CD4-positive, alpha-beta T cell treated with Interleukin-21 for 1 hour (primary cell): ENCODE measurements around the gene STK10.
A peak's percentile ranks its signal among the peaks of the same experiment; 100 is the strongest.
"Not testable (repeated sequence)": the region's sequence is repeated elsewhere in the genome, so short reads cannot be mapped to it uniquely, and the experiment has no call there.

Experiments used
- DNase-seq: peaks from one replicate; pipeline ENCODE4 v3.0.0-alpha.2; 2020

The STK10 gene

DNA sequence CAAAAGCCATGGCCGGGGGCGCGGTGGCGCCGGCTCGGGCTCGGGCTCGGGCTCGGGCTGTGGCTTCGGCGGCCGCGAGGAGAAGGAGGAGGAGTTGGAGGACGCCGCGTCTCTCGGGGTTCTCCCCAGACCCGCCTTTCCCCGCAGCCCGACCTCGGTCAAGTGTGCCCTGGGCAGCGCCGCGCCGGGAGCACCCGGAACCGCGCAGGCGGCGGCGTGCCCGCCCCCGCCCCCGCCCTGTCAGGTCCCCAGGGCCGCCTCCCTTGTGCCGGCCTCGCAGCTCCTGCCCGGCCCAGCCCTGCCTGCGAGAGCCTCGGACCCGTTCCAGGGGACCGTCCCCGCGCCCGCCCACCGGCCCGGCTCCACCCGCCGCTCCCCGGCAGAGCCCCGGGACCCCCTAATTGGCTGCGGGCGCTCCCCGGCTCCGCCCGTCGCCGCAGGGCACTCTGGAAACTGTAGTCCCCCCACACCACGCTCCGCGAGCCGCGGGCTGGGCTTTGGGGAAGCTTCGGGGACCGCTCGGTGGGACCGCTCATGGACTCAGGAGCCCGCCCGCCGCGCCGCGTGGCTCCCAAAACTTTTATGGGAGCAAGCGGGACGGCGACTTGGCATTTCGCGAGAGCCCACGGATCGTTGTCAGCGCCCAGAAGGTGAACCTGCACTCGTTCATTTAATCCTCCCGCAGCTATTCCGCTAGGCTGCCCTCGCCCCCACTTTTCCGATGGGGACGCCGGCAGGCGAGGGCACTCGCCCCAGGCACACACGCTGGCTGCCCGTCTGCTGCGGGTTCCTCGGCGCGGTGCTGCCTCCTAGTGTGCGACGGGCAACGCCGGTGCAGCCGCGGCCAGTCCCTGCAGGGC is at the start of gene STK10:
TSS of gene STK10 (minus strand) at position 192 of the 860 bp plus-strand sequence. CDS start at position 10, 182 bp downstream.
- peak; percentile 91 for DNase-seq

DNA sequence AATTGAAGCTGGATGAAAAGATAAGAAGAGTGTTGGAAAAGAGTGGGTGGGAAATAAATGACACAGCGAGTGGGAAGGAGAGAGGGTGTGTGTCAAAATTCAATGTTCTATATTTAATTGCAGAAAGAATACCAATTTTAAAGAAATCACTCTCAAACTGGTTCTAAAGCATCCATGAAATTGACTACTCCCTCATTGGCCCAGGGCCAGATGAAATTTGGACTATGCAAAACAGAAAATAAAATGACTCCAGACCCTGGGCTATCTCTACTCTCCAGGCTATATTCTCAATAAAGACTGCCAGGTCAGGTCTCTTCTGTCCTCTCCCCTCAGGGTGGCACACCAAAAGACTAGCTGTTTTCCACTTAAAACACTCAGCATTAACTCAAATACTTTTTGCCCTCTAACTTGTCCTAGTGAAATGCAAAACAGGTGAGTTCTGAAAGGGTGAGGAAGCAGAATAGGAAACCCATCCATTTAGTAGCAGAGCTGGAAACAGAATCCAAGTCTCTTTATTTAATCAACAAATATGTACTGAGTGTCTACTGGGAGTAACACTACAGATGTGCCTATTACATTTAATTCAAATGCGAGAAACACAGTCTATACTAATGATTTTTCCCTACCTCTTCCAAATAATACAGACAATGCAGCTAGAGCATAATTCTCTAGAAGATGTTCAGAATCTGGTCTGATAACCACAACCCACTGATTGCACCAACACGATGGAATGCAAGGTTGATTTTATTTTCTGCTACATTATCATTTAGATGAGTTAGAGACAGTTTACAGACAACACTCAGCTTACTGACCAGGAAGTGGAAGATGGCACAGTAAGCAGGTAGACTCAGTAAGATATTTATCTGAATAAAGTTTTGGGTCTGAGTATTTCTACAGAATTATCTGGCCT is 48.1 kb upstream of the STK10 start:
- no peak for DNase-seq

DNA sequence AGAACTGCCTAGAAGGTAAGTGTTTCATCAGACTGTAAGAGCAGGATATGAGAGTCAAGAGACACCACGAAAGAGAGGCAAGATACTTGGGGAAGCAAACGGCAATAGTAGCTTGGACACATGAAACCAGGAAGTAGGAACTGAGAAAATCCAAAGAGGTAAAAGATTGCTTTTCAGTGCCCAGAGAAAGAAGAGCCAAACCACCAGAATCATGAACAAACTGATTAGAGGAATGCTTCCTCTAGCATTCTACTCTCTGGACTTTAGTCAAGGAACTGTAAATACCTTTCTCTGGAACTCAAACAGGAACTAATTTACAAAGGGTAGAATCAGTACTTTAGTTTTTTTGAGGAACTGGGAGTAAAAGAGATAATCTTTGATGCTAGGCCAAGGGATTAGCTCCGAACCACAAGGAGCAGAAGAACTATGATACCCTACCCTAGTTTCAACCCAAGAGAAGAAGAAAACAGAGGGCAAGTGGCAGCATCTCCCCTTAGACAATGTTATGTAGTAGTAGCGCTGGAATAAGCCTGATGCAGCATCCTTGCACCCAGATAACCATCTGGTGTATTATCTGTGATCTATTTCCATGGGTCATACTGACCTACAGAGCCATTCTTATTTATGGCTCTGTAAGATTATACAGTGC is 47.2 kb upstream of the STK10 start:
- no peak for DNase-seq

DNA sequence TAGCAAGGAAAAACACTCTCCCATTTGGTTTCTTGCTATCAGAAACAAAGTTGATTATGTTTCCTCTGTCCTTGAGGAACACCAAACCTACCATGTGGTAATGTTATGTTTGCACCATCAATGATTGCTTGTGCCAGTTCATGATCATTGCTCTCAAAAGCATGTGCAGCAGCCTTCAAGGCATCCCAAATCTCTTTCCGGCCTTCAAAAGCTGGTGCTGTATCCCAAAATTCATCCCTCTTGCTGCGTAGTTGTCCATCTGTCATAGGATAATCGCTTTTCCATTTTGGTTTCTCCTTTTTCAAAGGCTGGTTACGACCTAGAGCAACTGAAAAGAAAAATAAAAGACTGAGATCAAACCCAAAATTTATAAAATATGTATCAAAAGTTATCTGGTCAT is 46.0 kb upstream of the STK10 start:
- no peak for DNase-seq

DNA sequence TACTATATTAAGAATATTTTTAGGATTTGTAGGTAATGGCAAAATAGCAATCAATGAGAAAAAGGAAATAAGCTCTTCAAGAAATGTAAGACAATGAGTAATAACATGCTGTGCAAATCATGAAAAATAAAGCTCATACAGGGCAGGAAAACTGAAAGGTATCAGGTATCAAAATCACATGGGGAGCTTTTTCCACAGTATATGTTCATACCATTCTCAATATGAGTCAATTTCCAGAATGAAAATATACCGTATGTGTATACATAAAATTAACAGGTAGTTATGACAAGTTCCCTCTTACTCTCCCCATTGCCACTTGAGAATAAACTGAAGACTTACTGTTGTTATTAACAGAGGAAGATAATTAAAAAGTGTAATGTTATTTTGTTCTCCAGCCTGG is 41.9 kb upstream of the STK10 start:
- DNase-seq = no peak

DNA sequence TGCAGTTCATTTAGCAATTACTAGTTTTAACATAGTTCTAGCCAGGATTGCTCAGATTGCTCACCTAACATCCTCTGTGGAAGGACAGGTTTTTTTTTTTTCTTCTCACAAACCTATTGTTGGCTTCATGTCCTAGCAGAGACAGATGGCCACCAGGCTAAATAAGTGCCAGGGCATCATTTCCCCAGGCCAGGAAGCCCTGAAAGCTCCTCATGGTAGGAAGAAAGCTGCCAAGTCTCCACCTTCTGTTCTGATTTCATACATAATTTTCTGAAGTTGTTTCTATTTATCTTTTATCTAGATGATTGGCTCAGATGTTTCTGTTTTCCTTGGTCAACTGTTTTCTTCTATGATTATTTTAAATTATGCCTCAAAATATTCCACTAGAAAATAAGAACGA is 37.0 kb upstream of the STK10 start:
- no peak for DNase-seq

DNA sequence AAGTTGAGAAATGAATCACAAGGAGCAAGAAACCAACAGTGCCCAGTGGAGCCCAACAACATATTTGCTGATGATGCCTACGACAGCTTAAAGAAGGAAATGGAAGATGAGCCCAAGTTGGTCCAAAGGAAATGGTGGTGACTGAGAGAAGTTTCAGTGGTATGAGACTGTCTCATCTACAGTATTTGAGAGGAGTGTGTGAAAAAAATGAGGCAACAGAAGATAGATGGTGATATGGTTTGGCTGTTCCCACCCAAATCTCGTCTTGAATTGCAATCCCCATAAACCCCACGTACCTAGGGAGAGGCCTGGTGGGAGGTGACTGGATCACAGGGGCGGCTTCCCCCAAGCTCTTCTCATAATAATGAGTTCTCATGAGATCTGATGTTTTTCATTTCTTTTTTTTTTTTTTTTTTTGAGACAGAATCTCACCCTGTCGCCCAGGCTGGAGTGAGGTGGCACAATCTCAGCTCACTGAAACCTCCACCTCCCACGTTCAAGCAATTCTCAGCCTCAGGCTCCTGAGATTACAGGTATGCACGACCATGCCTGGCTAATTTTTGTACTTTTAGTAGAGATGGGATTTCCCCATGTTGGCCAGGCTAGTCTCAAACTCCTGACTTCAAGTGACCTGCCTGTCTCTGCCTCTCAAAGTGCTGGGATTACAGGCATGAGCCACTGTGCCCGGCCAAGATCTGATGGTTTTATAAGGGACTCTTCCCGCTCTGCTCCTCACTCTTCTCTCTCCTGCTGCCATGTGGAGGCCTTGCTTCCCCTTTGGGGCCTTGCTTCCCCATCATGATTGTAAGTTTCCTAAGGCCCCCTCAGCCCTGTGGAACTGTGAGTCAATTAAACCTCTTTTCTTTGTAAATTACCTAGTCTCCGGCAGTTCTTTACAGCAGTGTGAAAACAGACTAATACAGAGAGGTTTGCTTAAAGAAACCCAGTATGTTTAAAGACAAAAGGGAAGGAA is 36.2 kb upstream of the STK10 start:
- no peak for DNase-seq

DNA sequence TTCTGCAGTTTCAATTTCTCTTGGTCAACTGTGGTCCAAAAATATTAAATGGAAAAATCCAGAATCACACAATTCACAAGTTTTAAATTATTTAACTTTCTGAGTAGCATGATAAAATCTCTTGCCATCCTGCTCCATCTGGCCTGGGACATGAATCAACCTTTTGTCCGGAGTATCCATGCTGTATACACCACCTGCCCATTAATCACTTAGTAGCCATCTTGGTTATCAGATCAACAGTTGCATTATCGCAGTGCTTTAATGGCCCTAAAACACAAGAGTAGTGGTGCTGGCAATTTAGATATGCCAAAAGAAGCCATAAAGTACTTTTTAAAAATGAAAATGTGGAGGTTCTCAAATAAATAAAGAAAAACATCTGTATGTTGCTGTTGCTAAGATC is 31.3 kb upstream of the STK10 start:
- no peak for DNase-seq

DNA sequence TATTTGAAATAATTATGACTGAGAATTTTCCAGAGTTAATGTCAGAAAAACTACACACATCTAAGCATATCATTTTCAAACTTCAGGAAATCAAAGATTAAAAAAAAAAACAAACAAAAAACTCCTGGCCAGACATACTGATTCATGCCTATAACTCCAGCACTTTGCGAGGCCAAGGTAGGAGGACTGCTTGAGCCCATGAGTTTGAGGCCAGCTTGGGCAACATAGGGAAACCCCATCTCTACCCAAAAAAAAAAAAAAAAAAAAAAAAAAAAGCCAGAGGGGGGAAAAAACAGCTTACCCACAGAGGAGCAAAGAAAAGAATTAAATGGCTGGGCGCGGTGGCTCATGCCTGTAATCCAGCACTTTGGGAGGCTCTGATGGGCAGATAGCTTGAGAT is 28.3 kb upstream of the STK10 start:
- DNase-seq = no peak

DNA sequence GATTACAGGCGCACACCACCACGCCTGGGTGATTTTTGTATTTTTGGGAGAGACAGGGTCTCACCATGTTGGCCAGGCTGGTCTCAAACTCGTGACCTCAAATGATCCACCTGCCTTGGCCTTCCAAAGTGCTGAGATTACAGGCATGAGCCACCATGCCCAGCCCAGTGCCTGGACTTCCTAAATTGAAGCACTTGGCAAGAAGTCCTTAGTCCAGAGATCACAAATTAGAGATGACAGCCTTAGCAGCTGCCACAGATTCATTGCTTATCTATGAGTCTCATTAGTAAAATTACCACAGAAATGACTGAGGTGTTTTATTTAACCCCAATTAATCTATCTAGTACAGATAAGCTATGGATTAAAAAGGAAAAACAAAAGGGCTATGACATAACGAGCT is 25.1 kb upstream of the STK10 start:
- DNase-seq = no peak

DNA sequence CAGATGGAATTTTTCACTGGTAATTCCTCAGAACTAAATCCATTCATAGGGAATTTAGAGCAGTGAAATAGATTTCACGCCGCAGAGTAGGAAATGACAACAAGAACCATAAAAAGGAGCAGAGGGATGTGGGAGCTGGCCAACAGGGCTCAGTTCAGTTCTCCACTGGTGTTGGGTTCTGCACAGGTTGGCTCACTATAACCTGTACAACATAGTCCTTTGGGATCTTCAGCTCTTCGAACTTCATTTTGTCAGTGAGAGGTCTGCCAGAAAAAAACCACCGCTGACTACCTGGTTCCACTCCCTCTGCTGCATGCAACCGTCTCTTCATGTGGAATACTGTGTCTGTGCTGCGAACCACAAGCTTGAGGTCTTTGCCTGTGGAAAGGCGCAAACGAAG is 23.7 kb upstream of the STK10 start:
- DNase-seq = no peak

DNA sequence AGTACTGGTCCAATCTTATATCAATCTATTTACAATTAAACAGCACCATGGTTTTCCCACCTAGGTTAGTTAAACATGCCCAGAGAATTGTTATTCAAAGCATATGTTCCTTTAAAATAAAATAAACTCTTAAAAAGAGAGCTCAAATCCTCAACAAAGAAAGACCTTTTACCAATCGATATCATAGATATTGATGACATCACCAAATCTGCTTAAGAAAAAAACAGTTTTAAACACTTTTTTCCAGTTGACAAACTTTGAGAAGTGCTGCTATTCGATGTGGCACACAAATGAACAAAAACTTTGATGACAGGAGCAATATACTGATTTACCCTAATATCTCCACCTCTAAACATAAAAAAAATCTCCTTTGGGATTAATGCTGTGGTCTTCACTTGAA is 21.7 kb upstream of the STK10 start:
- DNase-seq = no peak

DNA sequence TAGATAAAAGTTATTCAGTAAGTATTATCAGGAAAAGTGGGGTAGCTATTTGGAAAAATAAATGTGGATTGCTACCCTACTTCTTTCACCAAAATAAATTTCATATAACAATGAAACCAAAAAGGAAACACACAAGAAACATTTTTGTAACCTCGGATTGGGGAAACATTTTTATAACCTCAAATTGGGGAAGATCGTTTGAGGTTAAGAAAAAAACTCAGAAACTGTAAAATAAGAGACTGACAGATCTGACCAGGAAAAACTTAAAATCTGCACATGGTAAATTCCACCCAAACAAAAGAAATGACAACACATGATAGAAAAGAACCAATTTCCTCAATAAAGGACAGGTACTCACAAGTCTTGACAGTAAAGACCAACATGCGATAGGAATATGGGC is 19.5 kb upstream of the STK10 start:
- no peak for DNase-seq

DNA sequence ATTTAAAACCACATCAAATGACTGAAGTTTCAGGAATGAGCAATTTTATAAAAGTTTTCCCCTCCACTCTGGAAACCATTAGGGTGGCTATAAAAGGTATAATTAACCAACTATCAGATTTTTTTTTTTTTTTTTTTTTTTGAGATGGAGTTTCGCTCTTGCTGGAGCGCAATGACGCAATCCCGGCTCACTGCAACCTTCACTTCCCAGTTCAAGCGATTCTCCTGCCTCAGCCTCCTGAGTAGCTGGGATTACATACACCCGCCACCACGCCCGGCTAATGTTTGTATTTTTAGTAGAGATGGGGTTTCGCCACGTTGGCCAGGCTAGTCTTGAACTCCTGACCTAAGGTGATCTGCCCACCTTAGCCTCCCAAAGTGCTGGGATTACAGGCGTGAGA is 18.0 kb upstream of the STK10 start:
- not testable (repeated sequence) for DNase-seq

DNA sequence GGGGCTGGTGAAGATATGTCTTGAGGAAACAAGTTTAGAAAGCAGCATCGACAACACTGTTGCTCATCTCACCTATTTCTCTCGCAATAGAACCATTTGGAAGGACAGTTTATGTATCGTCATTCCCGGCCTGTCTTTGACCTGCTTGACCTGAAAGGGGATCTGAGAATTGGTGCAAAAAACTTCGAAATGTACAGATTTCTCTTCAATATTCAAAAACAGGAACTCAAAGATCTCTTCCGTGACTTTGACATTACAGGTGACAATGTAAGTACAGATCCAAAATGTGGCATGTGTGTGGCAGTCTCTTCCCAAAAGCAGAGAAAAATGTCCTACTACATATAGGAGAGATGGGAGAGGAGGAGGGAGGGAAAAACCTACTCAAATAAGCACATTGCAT is 12.5 kb upstream of the STK10 start:
- DNase-seq = no peak

DNA sequence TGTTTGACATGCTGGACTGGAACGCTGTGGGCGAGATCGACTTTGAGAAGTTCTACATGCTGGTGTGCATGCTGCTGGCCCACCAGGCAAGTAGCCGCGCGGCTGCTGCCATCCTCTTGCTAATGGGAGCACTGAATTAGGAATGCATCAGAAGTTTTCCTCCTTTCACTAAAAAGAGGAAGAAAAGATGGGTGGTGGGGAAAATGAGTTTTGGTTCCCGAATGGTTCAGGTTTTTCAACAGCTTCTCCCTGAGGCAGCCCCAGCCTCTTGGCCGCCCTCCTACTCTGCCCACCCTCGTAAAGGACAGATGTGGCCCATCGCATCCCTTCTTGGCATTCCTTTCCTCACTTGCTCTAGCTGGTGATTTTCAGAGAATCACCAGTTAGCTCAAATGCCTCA is 11.4 kb upstream of the STK10 start:
- no peak for DNase-seq

DNA sequence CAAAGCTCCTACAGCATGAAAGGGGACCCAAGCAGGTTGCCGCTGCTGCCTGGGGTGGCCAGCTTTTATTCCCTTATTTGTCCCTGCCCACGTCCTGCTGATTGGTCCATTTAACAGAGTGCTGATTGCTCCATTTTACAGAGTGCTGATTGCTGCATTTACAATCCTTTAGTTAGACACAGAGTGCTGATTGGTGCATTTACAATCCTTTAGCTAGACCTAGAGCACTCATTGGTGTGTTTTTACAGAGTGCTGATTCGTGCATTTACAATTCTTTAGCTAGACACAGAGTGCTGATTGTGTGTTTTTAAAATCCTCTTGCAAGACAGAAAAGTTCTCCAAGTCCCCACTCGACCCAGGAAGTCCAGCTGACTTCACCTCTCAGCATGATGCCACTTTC is 9.8 kb upstream of the STK10 start:
- not testable (repeated sequence) for DNase-seq

DNA sequence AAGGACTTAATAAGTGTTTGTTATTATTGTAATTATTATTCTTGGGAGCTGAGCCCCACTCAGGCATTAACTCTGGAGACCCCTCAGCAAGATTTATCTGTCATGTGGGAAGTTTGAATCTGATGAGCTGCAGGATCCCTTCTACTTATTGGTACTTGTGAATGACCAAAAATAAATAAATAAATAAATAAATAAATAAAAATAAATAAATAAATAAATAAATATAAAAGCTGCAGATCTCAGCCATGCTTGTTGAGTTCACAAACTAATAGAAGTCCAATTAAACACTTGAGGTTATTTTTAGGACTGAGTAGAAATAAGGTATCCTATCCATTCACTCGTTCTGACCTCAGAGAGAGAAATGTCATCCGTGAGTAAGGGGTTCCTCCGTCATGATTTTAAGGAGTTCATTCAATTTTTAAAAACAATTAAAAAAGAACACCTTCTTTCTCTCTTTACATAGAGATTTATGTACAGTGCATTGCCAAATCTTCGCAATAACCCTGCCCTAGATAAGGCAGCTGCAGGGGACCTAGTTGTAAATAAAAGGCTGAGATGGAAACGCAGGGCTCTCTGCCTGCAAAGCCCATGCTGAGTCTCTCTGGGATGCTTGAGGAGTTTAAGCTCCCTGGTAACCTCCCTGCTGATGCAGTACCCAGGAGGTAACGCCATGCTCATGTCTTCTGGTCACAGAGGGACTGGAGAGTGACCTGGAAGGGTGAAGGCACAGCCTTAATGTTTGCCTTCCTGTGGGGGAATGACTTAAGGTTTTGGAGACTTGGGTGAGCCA is 7.2 kb upstream of the STK10 start:
- no peak for DNase-seq

DNA sequence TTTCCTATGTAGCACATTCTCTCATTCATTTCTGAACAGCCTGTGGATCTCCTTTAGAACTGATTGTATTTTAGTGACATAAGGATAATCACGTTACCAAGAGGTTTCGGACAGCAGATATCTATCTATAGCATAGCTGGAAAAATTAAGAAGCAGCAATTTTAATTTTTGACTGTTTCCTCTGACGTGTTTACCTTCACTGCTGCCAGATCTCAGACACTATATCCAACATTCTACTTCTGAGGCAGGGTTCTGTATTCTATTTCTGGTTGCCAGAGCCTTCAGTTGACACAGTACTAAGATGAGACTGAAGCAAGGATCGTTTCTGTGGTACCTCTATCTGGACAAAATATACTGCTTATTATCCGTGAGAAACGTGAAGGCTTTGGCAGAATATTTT is 5.8 kb upstream of the STK10 start, which contains the start of gene EFCAB9:
TSS of gene EFCAB9 (plus strand) at position 301 of the 400 bp plus-strand sequence. CDS start at position 302, 1 bp downstream.
- no peak for DNase-seq

DNA sequence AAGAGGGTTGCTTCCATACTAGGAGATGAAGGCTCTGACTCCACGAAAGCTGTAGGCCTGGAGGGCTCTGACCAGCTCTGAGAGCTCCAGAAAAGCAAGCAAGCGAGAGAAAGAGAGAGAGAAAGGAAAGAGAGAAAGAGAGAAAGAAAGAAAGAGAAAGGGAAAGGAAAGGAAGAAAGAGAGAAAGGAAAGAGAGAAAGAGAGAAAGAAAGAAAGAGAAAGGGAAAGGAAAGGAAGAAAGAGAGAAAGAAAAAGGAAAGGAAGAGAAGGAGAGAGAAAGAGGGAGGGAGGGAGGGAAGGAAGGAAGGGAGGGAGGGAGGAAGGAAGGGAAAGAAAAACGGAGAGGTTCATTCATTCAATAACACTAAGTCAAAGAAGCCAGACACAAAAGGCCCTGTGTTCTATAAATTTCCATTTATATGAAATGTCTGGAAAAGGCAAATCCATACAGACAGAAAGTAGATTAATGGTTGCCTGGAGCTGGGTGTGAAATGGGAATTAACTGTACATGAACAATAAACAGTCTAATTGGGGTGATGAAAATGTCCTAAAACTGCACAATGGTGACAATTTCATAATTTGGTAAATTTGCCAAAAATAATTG is 1.8 kb upstream of the STK10 start:
- DNase-seq = no peak
